IPS-NIHi11 (cell line): Measurements from ENCODE around the gene NPIPB6.
A peak's percentile ranks its signal among the peaks of the same experiment; 100 is the strongest.

ENCODE experiments used
- DNase-seq: peaks from one replicate; pipeline ENCODE4 v3.0.0; 2012; ENCODE audit warnings: mixed read lengths, low spot score

NPIPB6 gene

DNA sequence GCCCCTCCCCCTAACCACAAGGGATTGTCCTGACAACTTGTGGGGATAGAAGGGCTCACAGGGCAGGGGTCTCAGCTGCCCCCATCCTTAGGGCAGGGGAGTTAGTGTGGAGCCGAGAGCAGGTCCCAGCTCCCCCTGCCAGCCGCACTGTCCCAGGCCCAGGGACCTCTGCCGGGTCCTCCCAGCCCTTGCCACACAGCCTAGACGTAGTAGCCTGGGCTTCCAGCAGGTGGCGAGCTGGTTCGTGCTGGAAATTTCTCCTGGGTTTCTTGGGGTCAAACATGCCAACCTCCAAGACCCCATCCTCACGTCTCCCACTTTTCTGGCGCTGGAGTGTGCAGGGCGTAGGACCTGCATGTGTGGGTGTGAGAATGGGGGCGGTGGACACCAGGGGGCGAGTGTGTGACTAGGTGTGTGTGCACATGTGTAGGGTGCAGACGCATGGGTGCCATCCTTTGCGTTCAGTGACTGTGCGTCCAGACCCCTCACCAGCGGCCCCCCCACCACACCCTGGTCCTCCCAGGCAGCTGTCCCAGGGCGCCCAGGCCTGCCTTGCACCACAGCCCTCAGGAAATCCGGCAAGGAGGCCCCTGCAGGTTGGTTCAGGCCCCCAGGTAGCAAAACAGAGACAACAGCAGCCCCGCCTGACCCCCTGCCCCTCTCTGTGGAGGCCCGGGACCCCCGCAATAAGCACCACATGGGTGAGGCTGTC lies 41.5 kb downstream of the NPIPB6 start:
- peak; percentile 81 for DNase-seq

GRCh38 chr16:28320741-28321140 lies 42.6 kb downstream of the NPIPB6 start:
- no peak for DNase-seq

GRCh38 chr16:28320023-28320561 lies 43.2 kb downstream of the NPIPB6 start:
- DNase-seq = no peak

DNA sequence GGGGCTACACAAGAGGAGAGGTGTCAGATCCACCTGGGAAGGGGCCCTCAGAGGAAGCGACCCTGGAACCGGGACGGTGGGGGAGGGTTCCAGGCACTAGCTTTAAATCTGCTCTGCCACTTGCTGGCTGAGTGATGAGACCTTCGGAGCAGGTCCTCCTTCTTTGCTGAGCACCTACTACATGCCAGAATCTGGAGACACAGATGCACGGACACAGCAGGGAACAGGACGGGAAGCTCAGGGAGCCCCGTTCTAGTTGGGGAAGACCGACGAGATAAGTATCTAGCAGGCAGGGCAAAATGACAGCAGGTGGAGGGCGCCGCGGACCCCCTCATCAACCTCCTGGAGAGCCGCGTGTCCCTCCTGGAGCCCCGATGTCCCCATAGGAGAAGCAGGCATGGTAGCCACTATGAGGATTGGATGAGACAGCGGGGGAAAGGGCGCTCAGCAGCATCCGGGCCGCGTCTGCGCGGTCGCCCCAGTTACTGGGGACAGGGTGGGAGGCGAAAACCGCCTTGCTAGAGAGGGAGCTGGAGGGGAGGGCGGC lies 43.8 kb downstream of the NPIPB6 start:
- no peak for DNase-seq

DNA sequence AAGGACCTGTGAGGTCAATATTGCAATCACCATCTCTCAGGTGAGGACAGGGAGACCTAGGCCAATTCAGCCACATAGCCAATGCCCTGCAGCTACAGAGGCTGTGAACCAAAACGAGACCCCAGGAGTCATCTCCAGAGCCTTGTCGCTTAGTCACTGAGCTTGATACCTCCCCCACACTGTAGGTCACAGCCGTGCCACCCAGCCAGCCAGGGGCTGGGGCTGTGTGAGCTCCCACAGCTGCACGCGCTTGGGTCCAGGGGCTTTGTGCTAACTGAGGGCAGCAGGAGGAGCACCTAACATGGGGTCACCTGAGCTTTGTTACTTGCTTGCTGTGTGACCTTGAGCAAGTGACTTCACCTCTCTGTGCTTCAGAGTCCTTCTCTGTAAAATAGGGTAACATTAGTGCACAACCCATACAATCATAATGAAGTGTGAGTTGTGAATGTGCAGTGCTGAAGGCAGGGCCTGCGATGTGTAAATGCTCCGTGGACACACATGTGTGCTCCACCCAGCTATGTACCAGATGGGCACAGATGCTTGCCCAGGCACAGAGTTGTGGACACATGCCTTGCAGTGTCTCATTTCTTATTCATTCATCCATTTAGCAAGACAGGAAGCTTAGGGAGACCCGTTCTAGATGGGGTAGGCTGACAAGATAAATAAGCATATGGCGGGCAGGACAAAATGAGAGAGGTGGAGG lies 45.1 kb downstream of the NPIPB6 start:
- DNase-seq = no peak

- peak; percentile 86 for DNase-seq
These were observed 46.0 kb downstream of the NPIPB6 start for GRCh38 chr16:28317040-28317880.

DNA sequence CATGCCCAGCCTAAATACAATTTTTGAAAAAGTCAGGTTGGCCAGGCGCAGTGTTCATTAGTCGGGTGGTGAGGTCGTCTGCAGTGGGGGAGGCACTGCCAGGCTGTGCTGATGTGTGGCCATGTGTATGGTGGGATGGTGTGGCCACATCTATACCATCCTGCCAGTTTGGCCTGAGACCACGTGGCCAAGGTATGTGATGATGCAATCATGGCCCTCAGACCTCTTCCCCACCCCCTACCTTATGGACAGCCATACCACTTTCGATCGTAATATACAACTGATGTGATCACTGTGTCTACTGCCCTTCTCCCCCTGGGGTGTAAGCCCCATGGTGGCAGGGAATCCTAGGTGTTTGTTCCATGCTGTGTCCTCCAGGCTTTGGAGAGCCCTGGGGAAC lies 47.3 kb downstream of the NPIPB6 start:
- no peak for DNase-seq

GRCh38 chr16:28313587-28313986 lies 49.7 kb downstream of the NPIPB6 start:
- no peak for DNase-seq

GRCh38 chr16:28312327-28312726 lies 51.0 kb downstream of the NPIPB6 start:
- DNase-seq = no peak

DNA sequence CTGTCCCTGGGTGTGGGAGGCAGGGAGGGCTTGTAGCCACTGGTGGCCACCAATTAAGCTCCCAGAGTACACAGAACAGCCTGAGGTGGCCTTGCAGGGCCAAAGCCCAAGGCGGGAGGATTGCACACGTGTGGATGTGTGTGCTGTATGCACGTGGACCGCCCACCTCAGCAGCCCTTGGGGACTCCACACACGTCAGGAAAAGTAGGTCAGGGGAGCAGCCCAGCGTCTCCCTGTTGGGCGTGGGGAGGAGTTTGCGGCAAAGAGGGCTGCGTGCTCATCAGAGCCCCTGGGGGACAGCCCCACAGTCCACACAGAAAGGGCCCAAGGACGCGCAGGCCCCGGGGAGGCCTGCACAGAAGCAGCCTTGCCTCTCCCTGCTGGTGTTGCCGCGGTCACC lies 51.4 kb downstream of the NPIPB6 start:
- no peak for DNase-seq

- DNase-seq = no peak
These were observed 51.9 kb downstream of the NPIPB6 start for GRCh38 chr16:28311413-28311812.

GRCh38 chr16:28310796-28311195 lies 52.5 kb downstream of the NPIPB6 start:
- DNase-seq = no peak

DNA sequence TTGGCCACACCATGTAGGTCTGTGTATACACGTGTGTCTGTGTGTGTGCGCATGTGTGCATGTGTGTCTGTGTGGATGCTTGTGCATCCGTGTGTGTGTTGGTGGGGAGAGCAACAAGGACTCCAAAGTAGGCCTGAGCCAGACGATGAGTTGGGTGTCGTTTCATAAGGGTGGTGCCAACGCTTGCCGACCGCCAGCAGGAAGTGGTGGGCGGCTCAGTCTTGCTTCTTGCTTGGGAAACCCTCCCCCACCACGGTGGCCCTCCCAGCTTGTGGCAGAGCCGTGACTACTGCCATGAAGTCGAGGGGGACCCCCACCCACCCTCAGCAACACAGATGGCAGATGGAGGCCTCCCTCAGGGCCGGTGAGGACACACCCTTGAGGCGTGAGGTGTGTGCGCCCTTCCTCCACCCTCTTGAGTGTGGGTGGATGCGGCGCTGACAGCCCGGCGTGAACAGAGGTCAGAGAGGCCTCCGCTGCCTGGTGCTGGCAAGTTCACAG lies 53.4 kb downstream of the NPIPB6 start:
- no peak for DNase-seq

DNA sequence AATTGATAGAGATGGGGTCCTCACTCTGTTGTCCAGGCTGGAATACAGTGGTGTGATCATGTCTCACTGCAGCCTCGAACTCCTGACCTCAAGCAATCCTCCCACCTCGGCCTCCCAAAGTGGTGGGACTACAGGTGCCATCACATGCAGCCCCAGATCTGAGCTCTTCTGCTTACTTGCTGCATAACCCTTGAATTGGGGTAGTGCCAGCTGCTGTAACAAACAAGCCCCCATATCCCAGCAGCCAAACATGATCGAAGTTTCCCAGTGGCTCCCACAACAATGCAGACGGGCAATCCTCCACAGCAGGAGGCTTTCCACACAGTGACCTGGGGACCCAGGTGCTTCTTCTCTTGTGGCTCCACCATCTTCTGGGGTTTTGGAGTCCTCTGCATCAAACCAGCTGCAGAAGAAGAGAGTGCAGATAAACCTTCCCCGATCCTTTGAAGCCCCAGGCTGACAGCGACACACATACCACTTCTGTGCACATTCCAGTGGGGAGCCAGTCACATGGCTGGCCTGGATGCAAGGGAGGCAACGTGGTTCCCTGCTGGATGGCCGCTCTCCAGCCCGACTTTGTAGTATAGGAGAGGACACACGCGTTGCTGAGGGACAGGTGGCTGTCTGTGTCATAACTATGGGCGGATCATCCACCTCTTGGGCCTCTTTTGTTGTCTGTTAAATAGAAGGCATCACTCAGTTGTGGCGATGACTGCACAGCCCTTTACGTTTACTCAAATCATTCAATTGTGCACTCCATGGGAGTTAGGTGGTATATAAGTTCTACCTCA lies 54.3 kb downstream of the NPIPB6 start:
- DNase-seq = no peak

- no peak for DNase-seq
These were observed 55.4 kb downstream of the NPIPB6 start for GRCh38 chr16:28307936-28308335.

- DNase-seq = peak; percentile 81
These were observed 59.1 kb downstream of the NPIPB6 start for GRCh38 chr16:28304214-28304613.

GRCh38 chr16:28303132-28303531 lies 60.2 kb downstream of the NPIPB6 start:
- DNase-seq = no peak

DNA sequence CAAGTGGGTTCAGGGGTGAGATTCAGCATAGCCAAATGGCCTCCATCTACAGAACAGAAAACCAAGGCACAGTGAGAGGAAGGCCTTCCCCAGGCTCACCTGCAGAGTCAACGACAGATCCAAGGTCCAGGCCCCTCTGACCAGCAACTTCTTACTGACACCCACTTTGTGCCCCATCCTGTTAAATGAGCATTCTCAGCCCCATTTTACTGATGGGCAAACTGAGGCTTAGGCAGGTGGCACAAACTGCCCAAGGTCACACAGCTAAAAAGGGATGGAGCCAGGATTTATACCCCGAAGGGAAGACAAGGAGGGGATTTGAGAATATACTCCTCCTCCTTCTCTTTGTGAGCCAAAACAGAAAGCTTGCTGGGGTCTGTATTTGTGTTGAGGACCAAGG lies 61.7 kb downstream of the NPIPB6 start:
- no peak for DNase-seq

- DNase-seq = no peak
These were observed 62.2 kb downstream of the NPIPB6 start for GRCh38 chr16:28301154-28301553.

- no peak for DNase-seq
These were observed 63.0 kb downstream of the NPIPB6 start for GRCh38 chr16:28300327-28300726.

GRCh38 chr16:28298511-28298878 lies 64.8 kb downstream of the NPIPB6 start:
- peak; percentile 54 for DNase-seq
